Breast epithelium (tissue), 4 donors: ENCODE measurements around the gene TSPAN7. TPM values are rescaled to one million over a fixed set of nuclear protein-coding genes. Genes with fewer than 3 reads are reported as not detected.

Source experiments
- DNase-seq, 2 donors: peaks; one replicate each; pipeline ENCODE4 v3.0.0-alpha.2; 2019; ENCODE audit warnings: low spot score in 2 of 2
- H3K27ac ChIP-seq, 2 donors: fragments of 200-600 bp; sonication (generic) in 1 of 2; one replicate each; pipeline ENCODE4 v1.5.1; 2016 to 2019; ENCODE audit warnings: mild to moderate bottlenecking in 1 of 2
- H3K27me3 ChIP-seq, 2 donors: fragments of 200-600 bp; sonication (generic) in 1 of 2; one replicate each; pipeline versions ENCODE4 v1.5.1 to v1.6.0; 2017 to 2019; ENCODE audit warnings: control low read depth in 1 of 2, mild to moderate bottlenecking in 1 of 2
- H3K36me3 ChIP-seq: fragments of 200-600 bp; one replicate; pipeline ENCODE4 v1.5.1; 2019
- H3K4me1 ChIP-seq, 2 donors: fragments of 200-600 bp; sonication (generic); one replicate each; pipeline ENCODE4 v1.5.1; 2016 to 2019; ENCODE audit warnings: control low read depth in 1 of 2
- H3K4me3 ChIP-seq, 3 donors: fragments of 200-600 bp; sonication (generic); 1 replicate in 2 of 3; 2 replicates in 1 of 3; pipeline ENCODE4 v1.5.1; 2016 to 2019; ENCODE audit warnings: mild to moderate bottlenecking in 3 of 3, moderate library complexity in 2 of 3
- H3K9me3 ChIP-seq, 2 donors: fragments of 200-600 bp; sonication (generic) in 1 of 2; one replicate each; pipeline ENCODE4 v1.5.1; 2016 to 2019; ENCODE audit warnings: control low read depth in 1 of 2
- CTCF ChIP-seq, 3 donors: fragments of 450-650 bp; IDR thresholded peaks; one replicate each; pipeline ENCODE4 v1.5.1; 2016 to 2017; ENCODE audit warnings: antibody characterized with exemption in 3 of 3, mild to moderate bottlenecking in 3 of 3, moderate library complexity in 3 of 3
- POLR2A ChIP-seq: fragments of 450-650 bp; IDR thresholded peaks from one replicate; pipeline ENCODE4 v1.6.1; 2016; ENCODE audit warnings: antibody characterized with exemption, mild to moderate bottlenecking, moderate library complexity
- POLR2AphosphoS5 ChIP-seq, 3 donors: sonication (generic); formaldehyde crosslinking; IDR thresholded peaks; one replicate each; pipeline ENCODE4 v1.6.1; 2017; ENCODE audit warnings: antibody characterized with exemption in 3 of 3
- intact Hi-C: fragments of 100-400 bp; cut with DNase I; formaldehyde crosslinking; loops from one replicate; pipeline ENCODE4 v1.15.1; 2023; ENCODE audit warnings: low total_unique reads
- total RNA-seq, 3 donors: library from RNA; depleted of rRNA; stranded (reverse); fragments of >200 nt; gene quantifications; one replicate each; pipeline ENCODE4 v1.1.0, GENCODE V29; 2016

Gene TSPAN7
- total RNA-seq, 3 donors from 2014 or later, result 15.5 to 26.9 (median 25.9) TPM

- H3K27me3 ChIP-seq, result peaks cover 0 to 51% of the 10 kb centered on the region in 2 donors
- intact Hi-C loops, result no loop called here
- no peak for DNase-seq
- H3K27ac ChIP-seq, result no peak overlapping the region
- H3K4me3 ChIP-seq, result no peak overlapping the region
- H3K9me3 ChIP-seq, result no peaks in the 10 kb centered on the region
- H3K4me1 ChIP-seq, result no peaks in the 10 kb centered on the region
- TF ChIP-seq POLR2AphosphoS5 (IDR thresholded peaks at IDR 0.05) (no peak), POLR2A (no peak), CTCF (IDR thresholded peaks at IDR 0.05) (no peak)
- no peaks in the 10 kb centered on the region for H3K36me3 ChIP-seq
These were observed 100.2 kb downstream of the TSPAN7 start for GRCh38 chrX:38661561-38661960.

- no peak for DNase-seq
- Histone ChIP-seq H3K27me3 (peaks cover 0 to 49% of the 10 kb centered on the region in 2 donors), H3K27ac (no peak overlapping the region), H3K4me3 (no peak overlapping the region), H3K9me3 (no peaks in the 10 kb centered on the region), H3K36me3 (no peaks in the 10 kb centered on the region), H3K4me1 (no peaks in the 10 kb centered on the region)
- TF ChIP-seq POLR2A (no peak), CTCF (IDR thresholded peaks at IDR 0.05) (no peak), POLR2AphosphoS5 (IDR thresholded peaks at IDR 0.05) (no peak)
- intact Hi-C loops, result no loop called here
These were observed 101.3 kb downstream of the TSPAN7 start for GRCh38 chrX:38662640-38663039.

- Histone ChIP-seq H3K9me3 (no peaks in the 10 kb centered on the region), H3K27ac (no peak overlapping the region), H3K27me3 (peaks cover 0 to 57% of the 10 kb centered on the region in 2 donors), H3K36me3 (no peaks in the 10 kb centered on the region), H3K4me3 (no peak overlapping the region), H3K4me1 (no peaks in the 10 kb centered on the region)
- TF ChIP-seq POLR2AphosphoS5 (IDR thresholded peaks at IDR 0.05), result no peak
- TF ChIP-seq CTCF (IDR thresholded peaks at IDR 0.05), result peak in 2 of 3 donors; percentile 8 to 17
- no peak for DNase-seq
- intact Hi-C loops, result no loop called here
These were observed 102.9 kb downstream of the TSPAN7 start for GRCh38 chrX:38664285-38664684.

- no peaks in the 10 kb centered on the region for H3K36me3 ChIP-seq
- peaks cover 0 to 67% of the 10 kb centered on the region in 2 donors for H3K27me3 ChIP-seq
- TF ChIP-seq CTCF (IDR thresholded peaks at IDR 0.05) (no peak), POLR2A (no peak), POLR2AphosphoS5 (IDR thresholded peaks at IDR 0.05) (no peak)
- H3K4me3 ChIP-seq, result no peak overlapping the region
- intact Hi-C loops, result no loop called here
- no peaks in the 10 kb centered on the region for H3K9me3 ChIP-seq
- no peak for DNase-seq
- no peaks in the 10 kb centered on the region for H3K4me1 ChIP-seq
- H3K27ac ChIP-seq, result no peak overlapping the region
These were observed 105.6 kb downstream of the TSPAN7 start for GRCh38 chrX:38666909-38667308.

- no peak for DNase-seq
- Histone ChIP-seq H3K27me3 (peaks cover 0 to 72% of the 10 kb centered on the region in 2 donors), H3K36me3 (no peaks in the 10 kb centered on the region), H3K27ac (no peak overlapping the region), H3K4me3 (no peak overlapping the region), H3K4me1 (no peaks in the 10 kb centered on the region), H3K9me3 (no peaks in the 10 kb centered on the region)
- intact Hi-C loops, result no loop called here
- no peak for TF ChIP-seq CTCF (IDR thresholded peaks at IDR 0.05)
- TF ChIP-seq POLR2A, result no peak
- TF ChIP-seq POLR2AphosphoS5 (IDR thresholded peaks at IDR 0.05), result no peak
These were observed 107.4 kb downstream of the TSPAN7 start for GRCh38 chrX:38668771-38669170.
